Activated naive CD4-positive, alpha-beta T cell treated with anti-CD3 and anti-CD28 coated beads, Interleukin-2, amount 10 ng/mL, durations not matched to agents 7 days and 5 days (primary cell): Measurements from ENCODE around the gene SLC45A1.

ENCODE experiments used
- CTCF ChIA-PET: fragments of 350-600 bp; sonication (Branson Sonifier 250); formaldehyde crosslinking; loops from one replicate; lab custom pipeline; 2021; ENCODE audit warnings: antibody characterized with exemption; lab: Charles Lee
- DNase-seq: peaks from one replicate; pipeline ENCODE4 v3.0.0-alpha.2; 2020
- H3K27ac Mint-ChIP-seq: one replicate; pipeline ENCODE4 v1.8.0; 2021; ENCODE audit warnings: mild to moderate bottlenecking, moderate library complexity, mixed read lengths
- H3K27me3 Mint-ChIP-seq: one replicate; pipeline ENCODE4 v1.8.0; 2021; ENCODE audit warnings: mild to moderate bottlenecking, mixed read lengths
- H3K36me3 Mint-ChIP-seq: one replicate; pipeline ENCODE4 v1.8.0; 2021; ENCODE audit warnings: mixed read lengths
- H3K4me1 Mint-ChIP-seq: one replicate; pipeline ENCODE4 v1.8.0; 2021; ENCODE audit warnings: mixed read lengths
- H3K4me3 Mint-ChIP-seq: one replicate; pipeline ENCODE4 v1.8.0; 2021; ENCODE audit warnings: mild to moderate bottlenecking, moderate library complexity, mixed read lengths
- H3K9me3 Mint-ChIP-seq: one replicate; pipeline ENCODE4 v1.8.0; 2021; ENCODE audit warnings: mixed read lengths

SLC45A1 gene

GRCh38 chr1:8358241-8358896 is 40.5 kb downstream of the SLC45A1 start:
- Mint-ChIP-seq H3K27me3 (peaks cover 4% of the 10 kb centered on the region), H3K36me3 (peaks cover 49% of the 10 kb centered on the region), H3K9me3 (no peaks in the 10 kb centered on the region), H3K4me1 (no peaks in the 10 kb centered on the region), H3K4me3 (no peak overlapping the region), H3K27ac (no peak overlapping the region)
- DNase-seq = no peak
- CTCF ChIA-PET = interaction anchor here (1.0 to 1.9 kb wide), 3 partner anchors 9 to 347 kb away, joined by 3 to 7 read pairs (median 5); no protein-coding TSS in a partner anchor

- CTCF ChIA-PET = interaction anchor here (1.0 to 1.9 kb wide), 3 partner anchors 10 to 347 kb away, joined by 3 to 7 read pairs (median 5); no protein-coding TSS in a partner anchor
- no peak overlapping the region for H3K4me3 Mint-ChIP-seq
These were observed 41.1 kb downstream of the SLC45A1 start for GRCh38 chr1:8358897-8359616.

GRCh38 chr1:8359617-8360481 is 41.9 kb downstream of the SLC45A1 start:
- Mint-ChIP-seq H3K36me3 (peaks cover 46% of the 10 kb centered on the region), H3K27me3 (peaks cover 4% of the 10 kb centered on the region), H3K9me3 (no peaks in the 10 kb centered on the region), H3K4me3 (no peak overlapping the region), H3K4me1 (no peaks in the 10 kb centered on the region), H3K27ac (no peak overlapping the region)
- CTCF ChIA-PET = interaction anchor here (1.9 kb wide), 1 partner anchor 344 kb away, joined by 5 read pairs; no protein-coding TSS in a partner anchor
- DNase-seq = no peak

More at GRCh38 chr1:8358897-8359616, 41.1 kb downstream of the SLC45A1 start:
- peaks cover 45% of the 10 kb centered on the region for H3K36me3 Mint-ChIP-seq
- peaks cover 4% of the 10 kb centered on the region for H3K27me3 Mint-ChIP-seq
- no peaks in the 10 kb centered on the region for H3K9me3 Mint-ChIP-seq
- no peak overlapping the region for H3K27ac Mint-ChIP-seq
- H3K4me1 Mint-ChIP-seq = no peaks in the 10 kb centered on the region
- DNase-seq = no peak

- Mint-ChIP-seq H3K27me3 (peaks cover 4% of the 10 kb centered on the region), H3K27ac (no peak overlapping the region), H3K9me3 (no peaks in the 10 kb centered on the region), H3K36me3 (peaks cover 48% of the 10 kb centered on the region), H3K4me3 (no peak overlapping the region), H3K4me1 (no peaks in the 10 kb centered on the region)
- CTCF ChIA-PET = no interaction called here
- no peak for DNase-seq
These were observed 42.7 kb downstream of the SLC45A1 start for GRCh38 chr1:8360493-8361197.

GRCh38 chr1:8361198-8361849 is 43.4 kb downstream of the SLC45A1 start:
- CTCF ChIA-PET = interaction anchor here (1.1 kb wide), 1 partner anchor 11 kb away, joined by 4 read pairs; no protein-coding TSS in a partner anchor
- no peaks in the 10 kb centered on the region for H3K9me3 Mint-ChIP-seq
- DNase-seq = no peak
- H3K27ac Mint-ChIP-seq = no peak overlapping the region
- no peaks in the 10 kb centered on the region for H3K4me1 Mint-ChIP-seq
- H3K36me3 Mint-ChIP-seq = peaks cover 46% of the 10 kb centered on the region
- peaks cover 4% of the 10 kb centered on the region for H3K27me3 Mint-ChIP-seq
- H3K4me3 Mint-ChIP-seq = no peak overlapping the region

- H3K27ac Mint-ChIP-seq = peak overlapping the region; percentile 42
- H3K36me3 Mint-ChIP-seq = peaks cover 38% of the 10 kb centered on the region
- DNase-seq = no peak
- H3K27me3 Mint-ChIP-seq = no peaks in the 10 kb centered on the region
- CTCF ChIA-PET = no interaction called here
- no peak overlapping the region for H3K4me3 Mint-ChIP-seq
- no peaks in the 10 kb centered on the region for H3K9me3 Mint-ChIP-seq
- H3K4me1 Mint-ChIP-seq = no peaks in the 10 kb centered on the region
These were observed 44.8 kb downstream of the SLC45A1 start for GRCh38 chr1:8362701-8363101.

GRCh38 chr1:8363186-8363766 is 45.4 kb downstream of the SLC45A1 start:
- Mint-ChIP-seq H3K27me3 (no peaks in the 10 kb centered on the region), H3K4me3 (no peak overlapping the region), H3K36me3 (peaks cover 32% of the 10 kb centered on the region), H3K27ac (peak overlapping the region; percentile 42), H3K9me3 (no peaks in the 10 kb centered on the region), H3K4me1 (no peaks in the 10 kb centered on the region)
- DNase-seq = no peak
- CTCF ChIA-PET = no interaction called here

- H3K9me3 Mint-ChIP-seq = no peaks in the 10 kb centered on the region
- peaks cover 30% of the 10 kb centered on the region for H3K36me3 Mint-ChIP-seq
These were observed 45.9 kb downstream of the SLC45A1 start for GRCh38 chr1:8363767-8364301.

GRCh38 chr1:8364528-8365442 is 46.9 kb downstream of the SLC45A1 start:
- CTCF ChIA-PET = no interaction called here
- DNase-seq = no peak
- H3K36me3 Mint-ChIP-seq = peaks cover 28% of the 10 kb centered on the region
- no peaks in the 10 kb centered on the region for H3K9me3 Mint-ChIP-seq
- H3K4me3 Mint-ChIP-seq = no peak overlapping the region
- H3K4me1 Mint-ChIP-seq = peaks cover 2% of the 10 kb centered on the region
- no peaks in the 10 kb centered on the region for H3K27me3 Mint-ChIP-seq
- H3K27ac Mint-ChIP-seq = no peak overlapping the region

More at GRCh38 chr1:8363767-8364301, 45.9 kb downstream of the SLC45A1 start:
- Mint-ChIP-seq H3K4me3 (no peak overlapping the region), H3K27ac (no peak overlapping the region), H3K27me3 (no peaks in the 10 kb centered on the region), H3K4me1 (no peaks in the 10 kb centered on the region)
- no peak for DNase-seq
- CTCF ChIA-PET = no interaction called here

- Mint-ChIP-seq H3K4me3 (no peak overlapping the region), H3K27me3 (no peaks in the 10 kb centered on the region), H3K4me1 (peaks cover 2% of the 10 kb centered on the region), H3K36me3 (peaks cover 28% of the 10 kb centered on the region), H3K9me3 (no peaks in the 10 kb centered on the region), H3K27ac (peak overlapping the region; percentile 61)
- no peak for DNase-seq
- CTCF ChIA-PET = no interaction called here
These were observed 47.9 kb downstream of the SLC45A1 start for GRCh38 chr1:8365661-8366362.

- Mint-ChIP-seq H3K27me3 (no peaks in the 10 kb centered on the region), H3K36me3 (peaks cover 23% of the 10 kb centered on the region), H3K4me3 (no peak overlapping the region), H3K9me3 (no peaks in the 10 kb centered on the region), H3K27ac (no peak overlapping the region), H3K4me1 (peaks cover 2% of the 10 kb centered on the region)
- DNase-seq = no peak
- CTCF ChIA-PET = interaction anchor here (1.2 kb wide), 2 partner anchors 354 to 481 kb away, joined by 3 read pairs; no protein-coding TSS in a partner anchor
These were observed 49.8 kb downstream of the SLC45A1 start for GRCh38 chr1:8367571-8368194.
